Immature natural killer cell (primary cell): ENCODE data around the gene ZNF710. TPM values are rescaled to one million over a fixed set of nuclear protein-coding genes. Genes with fewer than 3 reads are reported as not detected.
"Not testable (repeated sequence)": the region's sequence is repeated elsewhere in the genome, so short reads cannot be mapped to it uniquely, and the experiment has no call there.

Experiments
- DNase-seq, 3 donors: peaks; one replicate each; pipeline ENCODE4 v3.0.0; 2022; ENCODE audit warnings: mixed read lengths in 1 of 3
- H3K27ac Mint-ChIP-seq, 6 donors: one replicate each; pipeline ENCODE4 v1.8.0; 2020; ENCODE audit warnings: mixed read lengths in 6 of 6, mild to moderate bottlenecking in 5 of 6, inconsistent platforms in 4 of 6, moderate library complexity in 3 of 6
- H3K27me3 Mint-ChIP-seq, 3 donors: one replicate each; pipeline ENCODE4 v1.8.0; 2020 to 2021; ENCODE audit warnings: low read depth in 3 of 3, mild to moderate bottlenecking in 3 of 3, mixed read lengths in 3 of 3, moderate library complexity in 3 of 3, inconsistent platforms in 1 of 3
- H3K36me3 Mint-ChIP-seq, 3 donors: one replicate each; pipeline ENCODE4 v1.8.0; 2020; ENCODE audit warnings: mixed read lengths in 3 of 3, inconsistent platforms in 2 of 3, mild to moderate bottlenecking in 2 of 3
- H3K4me1 Mint-ChIP-seq, 2 donors: one replicate each; pipeline ENCODE4 v1.8.0; 2020; ENCODE audit warnings: inconsistent platforms in 2 of 2, mild to moderate bottlenecking in 2 of 2, mixed read lengths in 2 of 2, moderate library complexity in 1 of 2
- H3K4me3 Mint-ChIP-seq, 5 donors: one replicate each; pipeline ENCODE4 v1.8.0; 2020; ENCODE audit warnings: mild to moderate bottlenecking in 5 of 5, mixed read lengths in 5 of 5, inconsistent platforms in 3 of 5, moderate library complexity in 3 of 5
- H3K9me3 Mint-ChIP-seq, 6 donors: one replicate each; pipeline ENCODE4 v1.8.0; 2020; ENCODE audit warnings: mild to moderate bottlenecking in 6 of 6, mixed read lengths in 6 of 6, inconsistent platforms in 4 of 6, moderate library complexity in 3 of 6
- polyA plus RNA-seq, 3 donors: library from polyadenylated mRNA; unstranded; fragments of 300-500 nt; fragmentation: Illumina TruSeq; gene quantifications; one replicate each; pipeline ENCODE4 v1.2.3, GENCODE V29; 2021

Gene ZNF710
- polyA plus RNA-seq, 3 donors from 2014 or later: 1.7 to 3.4 (median 2.3) TPM

GRCh38 chr15:90063770-90064247, 62.7 kb downstream of the ZNF710 start:
- no peak overlapping the region for H3K4me3 Mint-ChIP-seq
- peak overlapping the region in 3 of 6 donors; percentile 21 to 85 (median 80) for H3K27ac Mint-ChIP-seq
- H3K36me3 Mint-ChIP-seq: peaks cover 0 to 3% (median 0%) of the 10 kb centered on the region in 3 donors
- no peak for DNase-seq
- no peaks in the 10 kb centered on the region for H3K9me3 Mint-ChIP-seq
- H3K4me1 Mint-ChIP-seq: peaks cover 24 to 33% of the 10 kb centered on the region in 2 donors
- no peaks in the 10 kb centered on the region for H3K27me3 Mint-ChIP-seq

- Mint-ChIP-seq H3K9me3 (no peaks in the 10 kb centered on the region), H3K4me1 (peaks cover 17 to 24% of the 10 kb centered on the region in 2 donors), H3K27ac (peak overlapping the region in 2 of 6 donors; percentile 9 to 34), H3K4me3 (no peak overlapping the region), H3K27me3 (no peaks in the 10 kb centered on the region), H3K36me3 (peaks cover 0 to 6% (median 5%) of the 10 kb centered on the region in 3 donors)
- DNase-seq: no peak
Measured at GRCh38 chr15:90064911-90065681, 64.0 kb downstream of the ZNF710 start.

DNA sequence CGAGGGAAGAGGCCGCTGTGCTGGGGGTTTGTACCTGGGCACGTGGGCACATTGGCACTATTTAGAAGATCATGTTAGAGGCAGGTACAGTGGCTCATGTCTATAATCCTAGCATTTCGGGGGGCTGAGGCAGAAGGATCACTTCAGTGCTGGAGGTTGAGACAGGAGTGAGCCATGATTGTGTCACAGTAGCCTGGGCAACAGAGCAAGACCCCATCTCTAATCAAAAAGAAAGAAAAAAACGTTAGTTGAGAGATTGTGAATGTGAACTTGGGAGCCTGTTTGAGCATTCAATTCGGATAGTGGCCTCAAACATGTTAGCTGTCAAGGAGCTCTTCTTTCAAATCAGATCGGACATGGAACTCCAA, 64.5 kb downstream of the ZNF710 start:
- H3K27me3 Mint-ChIP-seq: no peaks in the 10 kb centered on the region
- peaks cover 0 to 6% (median 5%) of the 10 kb centered on the region in 3 donors for H3K36me3 Mint-ChIP-seq
- peak overlapping the region in 2 of 6 donors; percentile 3 to 9 for H3K27ac Mint-ChIP-seq
- peaks cover 14 to 22% of the 10 kb centered on the region in 2 donors for H3K4me1 Mint-ChIP-seq
- DNase-seq: no peak
- no peak overlapping the region for H3K4me3 Mint-ChIP-seq
- H3K9me3 Mint-ChIP-seq: no peaks in the 10 kb centered on the region

- no peak for DNase-seq
- peaks cover 0 to 6% (median 5%) of the 10 kb centered on the region in 3 donors for H3K36me3 Mint-ChIP-seq
- peaks cover 13 to 16% of the 10 kb centered on the region in 2 donors for H3K4me1 Mint-ChIP-seq
- no peaks in the 10 kb centered on the region for H3K27me3 Mint-ChIP-seq
- no peak overlapping the region for H3K4me3 Mint-ChIP-seq
- no peak overlapping the region for H3K27ac Mint-ChIP-seq
- no peaks in the 10 kb centered on the region for H3K9me3 Mint-ChIP-seq
Measured at GRCh38 chr15:90067181-90067952, 66.2 kb downstream of the ZNF710 start.

- H3K36me3 Mint-ChIP-seq: peaks cover 0 to 6% (median 5%) of the 10 kb centered on the region in 3 donors
- no peak overlapping the region for H3K27ac Mint-ChIP-seq
- no peak overlapping the region for H3K4me3 Mint-ChIP-seq
- no peaks in the 10 kb centered on the region for H3K27me3 Mint-ChIP-seq
- H3K4me1 Mint-ChIP-seq: peaks cover 11 to 13% of the 10 kb centered on the region in 2 donors
- no peak for DNase-seq
- no peaks in the 10 kb centered on the region for H3K9me3 Mint-ChIP-seq
Measured at GRCh38 chr15:90067953-90068606, 67.0 kb downstream of the ZNF710 start.

GRCh38 chr15:90070623-90071022, 69.5 kb downstream of the ZNF710 start:
- DNase-seq, H3K9me3 Mint-ChIP-seq, H3K27me3 Mint-ChIP-seq, H3K4me3 Mint-ChIP-seq: not testable (repeated sequence)
- Mint-ChIP-seq H3K4me1 (peaks cover 8 to 13% of the 10 kb centered on the region in 2 donors), H3K27ac (peak overlapping the region in 1 of 6 donors; percentile 78), H3K36me3 (peaks cover 0 to 12% (median 5%) of the 10 kb centered on the region in 3 donors)

- Mint-ChIP-seq H3K9me3 (no peaks in the 10 kb centered on the region), H3K27me3 (peaks cover 0 to 3% (median 0%) of the 10 kb centered on the region in 3 donors), H3K4me1 (peaks cover 8 to 13% of the 10 kb centered on the region in 2 donors), H3K27ac (peak overlapping the region in 5 of 6 donors; percentile 34 to 83 (median 68)), H3K36me3 (peaks cover 0 to 16% (median 5%) of the 10 kb centered on the region in 3 donors), H3K4me3 (no peak overlapping the region)
- DNase-seq: peak; percentile 75 to 78 (median 75)
Measured at GRCh38 chr15:90071220-90071807, 70.2 kb downstream of the ZNF710 start.

DNA sequence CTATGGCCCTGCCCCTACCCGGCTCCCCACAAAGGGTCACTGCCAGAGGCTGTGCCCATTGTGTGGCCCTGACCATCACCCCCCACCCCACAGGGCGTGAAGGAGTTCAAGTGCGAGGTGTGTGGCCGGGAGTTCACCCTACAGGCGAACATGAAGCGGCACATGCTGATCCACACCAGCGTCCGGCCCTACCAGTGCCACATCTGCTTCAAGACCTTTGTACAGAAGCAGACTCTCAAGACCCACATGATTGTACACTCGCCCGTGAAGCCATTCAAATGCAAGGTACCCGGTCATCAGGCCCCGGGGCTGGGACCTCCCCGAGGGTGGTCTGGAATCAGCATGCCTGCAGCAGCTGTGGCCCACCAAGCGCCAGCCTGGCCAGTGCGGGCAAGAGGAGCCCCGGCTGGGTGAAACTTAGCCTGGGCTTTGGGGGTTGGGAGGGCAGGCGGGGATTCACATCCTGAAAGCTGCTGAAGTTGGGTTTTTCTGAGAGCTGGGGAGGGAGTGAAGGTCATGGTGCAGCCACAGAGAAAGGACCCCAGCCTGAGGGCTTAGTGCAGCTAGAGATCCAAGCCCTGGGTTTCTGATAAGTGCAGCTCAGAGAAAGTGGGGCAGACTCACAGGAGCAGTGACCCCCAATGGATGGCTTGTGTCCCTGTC, 72.0 kb downstream of the ZNF710 start:
- H3K27ac Mint-ChIP-seq: peak overlapping the region in 2 of 6 donors; percentile 28 to 48
- no peak for DNase-seq
- no peaks in the 10 kb centered on the region for H3K9me3 Mint-ChIP-seq
- peaks cover 0 to 13% (median 5%) of the 10 kb centered on the region in 3 donors for H3K36me3 Mint-ChIP-seq
- peaks cover 0 to 3% (median 0%) of the 10 kb centered on the region in 3 donors for H3K27me3 Mint-ChIP-seq
- peaks cover 8 to 13% of the 10 kb centered on the region in 2 donors for H3K4me1 Mint-ChIP-seq
- no peak overlapping the region for H3K4me3 Mint-ChIP-seq

GRCh38 chr15:90074023-90074422, 72.9 kb downstream of the ZNF710 start:
- peaks cover 8 to 13% of the 10 kb centered on the region in 2 donors for H3K4me1 Mint-ChIP-seq
- H3K27ac Mint-ChIP-seq: peak overlapping the region in 2 of 6 donors; percentile 51 to 54
- DNase-seq: no peak
- H3K9me3 Mint-ChIP-seq: no peaks in the 10 kb centered on the region
- peaks cover 0 to 3% (median 0%) of the 10 kb centered on the region in 3 donors for H3K27me3 Mint-ChIP-seq
- H3K4me3 Mint-ChIP-seq: no peak overlapping the region
- peaks cover 0 to 15% (median 5%) of the 10 kb centered on the region in 3 donors for H3K36me3 Mint-ChIP-seq

GRCh38 chr15:90074916-90075315, 73.8 kb downstream of the ZNF710 start:
- peaks cover 0 to 13% (median 1%) of the 10 kb centered on the region in 3 donors for H3K36me3 Mint-ChIP-seq
- H3K4me1 Mint-ChIP-seq: peaks cover 7 to 9% of the 10 kb centered on the region in 2 donors
- no peak overlapping the region for H3K4me3 Mint-ChIP-seq
- DNase-seq: no peak
- H3K27me3 Mint-ChIP-seq: peaks cover 0 to 3% (median 0%) of the 10 kb centered on the region in 3 donors
- peak overlapping the region in 5 of 6 donors; percentile 10 to 54 (median 40) for H3K27ac Mint-ChIP-seq
- no peaks in the 10 kb centered on the region for H3K9me3 Mint-ChIP-seq

DNA sequence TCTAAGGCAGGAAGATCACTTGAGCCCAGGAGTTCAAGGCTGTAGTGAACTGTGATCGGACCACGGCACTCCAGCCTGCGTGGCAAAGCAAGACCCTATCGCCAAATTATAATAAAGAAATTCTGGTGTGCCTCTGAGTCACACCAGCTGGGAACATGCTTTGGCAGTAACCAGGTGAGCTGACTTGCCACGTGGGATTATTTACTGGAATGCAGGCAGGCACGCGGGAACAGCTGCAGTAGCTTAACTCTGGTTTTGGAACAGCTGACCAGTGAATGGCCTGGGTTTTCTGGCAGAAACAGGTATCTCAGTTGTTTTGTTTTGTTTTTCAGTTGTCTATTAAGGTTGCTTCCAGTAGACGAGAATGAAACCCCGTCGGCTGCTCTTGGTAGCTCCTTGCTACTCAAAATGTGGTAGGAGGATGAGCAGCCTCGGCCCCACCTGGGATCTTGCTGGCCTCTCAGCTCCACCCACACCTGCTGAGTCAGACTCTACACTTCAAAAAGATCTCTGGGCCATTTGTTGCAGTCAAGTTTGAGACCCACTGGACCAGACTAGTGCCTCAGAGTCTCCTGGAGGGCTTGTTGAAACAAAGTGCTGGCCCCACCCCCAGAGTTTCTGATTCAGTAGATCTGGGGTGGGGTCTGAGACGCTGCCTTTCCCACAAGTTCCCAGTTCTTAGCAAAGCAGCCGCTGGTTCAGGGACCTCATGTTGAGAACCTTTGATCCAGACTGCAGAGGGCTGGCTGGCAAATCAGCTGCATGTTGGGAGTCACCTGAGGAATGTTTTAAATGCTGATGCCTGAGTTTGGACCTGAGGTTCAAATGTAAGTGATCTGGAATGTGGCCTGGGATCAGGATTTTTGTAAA, 74.5 kb downstream of the ZNF710 start:
- Mint-ChIP-seq H3K36me3 (peaks cover 0 to 13% (median 0%) of the 10 kb centered on the region in 3 donors), H3K27me3 (peaks cover 0 to 3% (median 0%) of the 10 kb centered on the region in 3 donors), H3K27ac (peak overlapping the region in 2 of 6 donors; percentile 14 to 44), H3K9me3 (no peaks in the 10 kb centered on the region), H3K4me1 (peaks cover 5 to 7% of the 10 kb centered on the region in 2 donors), H3K4me3 (no peak overlapping the region)
- DNase-seq: no peak

DNA sequence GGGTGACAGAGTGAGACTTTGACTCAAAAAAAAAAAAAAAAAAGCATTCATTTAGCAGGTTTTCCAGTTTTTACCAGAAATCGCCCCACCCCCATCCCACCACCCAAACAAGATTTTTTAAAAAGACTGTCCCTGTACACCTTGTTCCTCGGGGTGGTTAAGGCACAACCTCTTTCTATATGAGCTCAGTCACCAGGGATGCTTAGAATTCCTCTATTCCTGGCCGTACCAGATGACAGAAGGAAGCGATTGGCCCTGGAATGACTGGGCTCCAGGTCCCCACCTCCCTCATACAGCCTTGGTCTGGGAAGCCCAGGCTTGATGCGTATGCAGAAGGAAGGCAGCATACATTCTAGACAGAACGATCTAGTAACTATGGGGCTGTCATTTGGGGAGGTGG, 75.6 kb downstream of the ZNF710 start:
- no peak overlapping the region for H3K4me3 Mint-ChIP-seq
- no peaks in the 10 kb centered on the region for H3K9me3 Mint-ChIP-seq
- no peak for DNase-seq
- no peaks in the 10 kb centered on the region for H3K4me1 Mint-ChIP-seq
- H3K36me3 Mint-ChIP-seq: peaks cover 0 to 13% (median 0%) of the 10 kb centered on the region in 3 donors
- H3K27me3 Mint-ChIP-seq: peaks cover 0 to 3% (median 0%) of the 10 kb centered on the region in 3 donors
- peak overlapping the region in 2 of 6 donors; percentile 20 to 49 for H3K27ac Mint-ChIP-seq
